Naive thymus-derived CD4-positive, alpha-beta T cell (primary cell): ENCODE results near the gene HBD. TPM values are rescaled to one million over a fixed set of nuclear protein-coding genes. Genes with fewer than 3 reads are reported as not detected.

ENCODE experiments used
- ATAC-seq: fragments of 150-1000 bp; cut with Tn5 transposase; 2 replicates; pipeline ENCODE4 v1.10.0; 2021; ENCODE audit warnings: mild to moderate bottlenecking, moderate library complexity
- CTCF ChIA-PET: fragments of 350-600 bp; sonication (Branson Sonifier 250); formaldehyde crosslinking; loops from one replicate; lab custom pipeline; 2021; ENCODE audit warnings: antibody characterized with exemption; lab: Charles Lee
- POLR2A ChIA-PET: fragments of 350-600 bp; sonication (Branson Sonifier 250); formaldehyde crosslinking; loops from one replicate; lab custom pipeline; 2021; ENCODE audit warnings: antibody characterized with exemption, inconsistent platforms; lab: Charles Lee
- DNase-seq, 9 donors: peaks; one replicate each; pipeline versions ENCODE4 v3.0.0 to v3.0.0-alpha.2; 2020 to 2022; ENCODE audit warnings: mixed read lengths in 1 of 9
- H3K27ac ChIP-seq: one replicate; pipeline ENCODE4 v1.7.0; 2013; ENCODE audit warnings: mild to moderate bottlenecking, low read depth, low read length, moderate library complexity
- H3K27me3 ChIP-seq, 2 donors: one replicate each; pipeline ENCODE4 v1.7.0; 2013; ENCODE audit warnings: low read length in 2 of 2, mild to moderate bottlenecking in 2 of 2, moderate library complexity in 2 of 2; ENCODE audit not compliant: control insufficient read depth in 2 of 2, insufficient read depth in 2 of 2
- H3K36me3 ChIP-seq, 3 experiments: 1 replicate in 2 of 3; 2 replicates in 1 of 3; pipeline ENCODE4 v1.7.0; 2013; ENCODE audit warnings: low read length in 3 of 3, mild to moderate bottlenecking in 3 of 3, moderate library complexity in 1 of 3; ENCODE audit not compliant: insufficient read depth in 3 of 3, control insufficient read depth in 2 of 3
- H3K4me1 ChIP-seq, 2 donors: one replicate each; pipeline ENCODE4 v1.7.0; 2013; ENCODE audit warnings: low read length in 2 of 2, mild to moderate bottlenecking in 2 of 2, moderate library complexity in 1 of 2; ENCODE audit not compliant: control insufficient read depth in 2 of 2, insufficient read depth in 2 of 2
- H3K4me3 ChIP-seq: 2 replicates; pipeline ENCODE4 v1.7.0; 2013; ENCODE audit warnings: mild to moderate bottlenecking, low read length
- H3K9me3 ChIP-seq, 3 experiments: 1 replicate in 2 of 3; 2 replicates in 1 of 3; pipeline ENCODE4 v1.7.0; 2013; ENCODE audit warnings: low read length in 3 of 3; ENCODE audit not compliant: control insufficient read depth in 2 of 3
- H3K27ac Mint-ChIP-seq, 9 donors: one replicate each; pipeline ENCODE4 v1.8.0; 2020 to 2022; ENCODE audit warnings: mixed read lengths in 9 of 9, mild to moderate bottlenecking in 8 of 9, moderate library complexity in 5 of 9, inconsistent platforms in 2 of 9
- H3K27me3 Mint-ChIP-seq, 5 donors: one replicate each; pipeline ENCODE4 v1.8.0; 2021 to 2022; ENCODE audit warnings: mixed read lengths in 5 of 5, mild to moderate bottlenecking in 1 of 5
- H3K36me3 Mint-ChIP-seq, 5 donors: one replicate each; pipeline ENCODE4 v1.8.0; 2020 to 2022; ENCODE audit warnings: mixed read lengths in 5 of 5, mild to moderate bottlenecking in 3 of 5, inconsistent platforms in 1 of 5
- H3K4me1 Mint-ChIP-seq, 7 donors: one replicate each; pipeline ENCODE4 v1.8.0; 2020 to 2022; ENCODE audit warnings: mixed read lengths in 7 of 7, mild to moderate bottlenecking in 3 of 7, inconsistent platforms in 1 of 7
- H3K4me3 Mint-ChIP-seq, 10 donors: one replicate each; pipeline ENCODE4 v1.8.0; 2020 to 2022; ENCODE audit warnings: mild to moderate bottlenecking in 10 of 10, mixed read lengths in 10 of 10, moderate library complexity in 6 of 10, inconsistent platforms in 2 of 10
- H3K9me3 Mint-ChIP-seq, 11 donors: one replicate each; pipeline ENCODE4 v1.8.0; 2020 to 2022; ENCODE audit warnings: mixed read lengths in 11 of 11, mild to moderate bottlenecking in 4 of 11, inconsistent platforms in 1 of 11, moderate library complexity in 1 of 11
- intact Hi-C, 2 donors: fragments of 100-400 bp; cut with micrococcal nuclease; formaldehyde crosslinking; loops; one replicate each; pipeline ENCODE4 v1.15.1; 2023
- polyA plus RNA-seq, 2 donors: library from polyadenylated mRNA; unstranded; fragments of 300-500 nt; fragmentation: Illumina TruSeq; gene quantifications; one replicate each; pipeline ENCODE4 v1.2.3, GENCODE V29; 2021
- total RNA-seq, 6 experiments: library from RNA in 5 of 6; stranded (reverse) in 5 of 6; gene quantifications; 1 replicate in 5 of 6; 2 replicates in 1 of 6; pipeline ENCODE4 v1.2.3 and lab custom pipeline; 2021 to 2026

The HBD gene
- total and polyA plus RNA-seq, 7 experiments from 2014 or later = not detected

DNA sequence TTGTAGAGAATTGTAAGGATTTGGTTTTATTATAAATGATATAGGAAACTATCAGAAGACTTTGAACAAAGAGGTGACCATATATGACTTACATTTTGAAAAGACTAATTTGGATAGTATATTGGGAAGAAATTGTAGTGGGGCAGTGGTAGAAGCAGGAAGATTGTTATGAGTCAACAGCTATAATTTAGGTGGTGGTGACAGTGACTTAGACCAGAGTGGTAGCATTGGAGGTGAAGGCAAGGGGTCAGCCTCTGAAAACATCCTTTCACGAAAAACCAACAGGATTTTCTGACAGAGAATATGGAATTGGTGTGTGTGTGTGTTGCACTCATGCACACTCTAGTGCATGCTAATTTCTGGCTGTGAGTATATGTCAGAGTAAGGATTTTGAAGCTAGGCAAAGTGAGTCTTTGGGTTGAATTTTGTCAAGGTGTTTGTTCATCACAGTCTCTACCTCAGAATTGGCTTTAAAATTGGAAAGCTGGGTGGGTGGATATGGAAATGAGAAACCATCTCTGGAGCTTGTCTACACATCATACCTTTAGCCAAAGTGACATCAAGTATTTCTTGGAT, 43.6 kb upstream of the HBD start:
- no peak for ATAC-seq

DNA sequence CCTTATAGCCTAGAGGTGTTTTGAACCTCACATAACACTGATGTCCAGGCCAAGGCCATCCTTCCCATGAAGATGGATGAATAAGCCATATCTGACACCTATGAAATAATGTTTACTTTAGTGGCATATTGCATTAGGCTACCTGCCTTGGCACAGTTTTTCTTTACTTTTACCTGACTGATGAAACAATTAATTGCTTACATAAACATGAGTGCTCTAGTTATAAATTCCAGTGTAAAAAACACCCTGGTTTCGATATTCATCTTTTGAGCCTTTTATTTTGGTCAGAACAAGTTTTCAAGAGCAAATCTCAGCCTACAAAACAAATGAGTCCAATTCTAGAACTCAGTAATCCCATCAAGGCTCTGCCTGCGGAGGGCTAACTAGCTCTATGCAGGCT, 42.4 kb upstream of the HBD start:
- Histone ChIP-seq H3K27me3 (no peaks in the 10 kb centered on the region), H3K4me1 (no peaks in the 10 kb centered on the region), H3K9me3 (no peaks in the 10 kb centered on the region), H3K27ac (no peak overlapping the region), H3K36me3 (no peaks in the 10 kb centered on the region), H3K4me3 (no peak overlapping the region)
- H3K36me3 Mint-ChIP-seq = no peaks in the 10 kb centered on the region
- DNase-seq (no peak), ATAC-seq (no peak)
- ChIA-PET POLR2A (no interaction called here), CTCF (no interaction called here)
- H3K4me1 Mint-ChIP-seq = peaks cover 0 to 3% (median 0%) of the 10 kb centered on the region in 7 donors
- intact Hi-C loops = no loop called here
- H3K27me3 Mint-ChIP-seq = peaks cover 0 to 7% (median 6%) of the 10 kb centered on the region in 5 donors
- no peaks in the 10 kb centered on the region for H3K9me3 Mint-ChIP-seq
- no peak overlapping the region for H3K27ac Mint-ChIP-seq
- no peak overlapping the region for H3K4me3 Mint-ChIP-seq

More for the DNA sequence above, 43.6 kb upstream of the HBD start:
- CTCF ChIA-PET = no interaction called here
- Mint-ChIP-seq H3K36me3 (no peaks in the 10 kb centered on the region), H3K9me3 (no peaks in the 10 kb centered on the region), H3K27me3 (peaks cover 0 to 10% (median 5%) of the 10 kb centered on the region in 5 donors), H3K27ac (no peak overlapping the region), H3K4me1 (peaks cover 0 to 3% (median 0%) of the 10 kb centered on the region in 7 donors), H3K4me3 (no peak overlapping the region)
- H3K4me3 ChIP-seq = no peak overlapping the region
- no peaks in the 10 kb centered on the region for H3K36me3 ChIP-seq
- POLR2A ChIA-PET = no interaction called here
- no peaks in the 10 kb centered on the region for H3K4me1 ChIP-seq
- intact Hi-C loops = no loop called here
- no peak for DNase-seq
- no peaks in the 10 kb centered on the region for H3K9me3 ChIP-seq
- H3K27ac ChIP-seq = no peak overlapping the region
- no peaks in the 10 kb centered on the region for H3K27me3 ChIP-seq

GRCh38 chr11:5275369-5276110, 41.3 kb upstream of the HBD start:
- no peak overlapping the region for H3K27ac ChIP-seq
- H3K4me3 ChIP-seq = no peak overlapping the region
- ChIA-PET CTCF (no interaction called here), POLR2A (no interaction called here)
- H3K4me1 Mint-ChIP-seq = peaks cover 0 to under 1% (median 0%) of the 10 kb centered on the region in 7 donors
- no peaks in the 10 kb centered on the region for H3K27me3 ChIP-seq
- H3K27ac Mint-ChIP-seq = no peak overlapping the region
- intact Hi-C loops = no loop called here
- H3K4me1 ChIP-seq = no peaks in the 10 kb centered on the region
- no peak overlapping the region for H3K4me3 Mint-ChIP-seq
- peaks cover 0 to 2% (median 0%) of the 10 kb centered on the region in 11 donors for H3K9me3 Mint-ChIP-seq
- DNase-seq (no peak), ATAC-seq (no peak)
- H3K9me3 ChIP-seq = no peaks in the 10 kb centered on the region
- peaks cover 0 to 12% (median 9%) of the 10 kb centered on the region in 5 donors for H3K27me3 Mint-ChIP-seq
- no peaks in the 10 kb centered on the region for H3K36me3 Mint-ChIP-seq
- H3K36me3 ChIP-seq = no peaks in the 10 kb centered on the region

GRCh38 chr11:5274395-5274794, 40.1 kb upstream of the HBD start:
- H3K27ac Mint-ChIP-seq = no peak overlapping the region
- ChIA-PET POLR2A (no interaction called here), CTCF (no interaction called here)
- no peaks in the 10 kb centered on the region for H3K27me3 ChIP-seq
- no peak for DNase-seq
- no peak for ATAC-seq
- H3K4me3 ChIP-seq = no peak overlapping the region
- H3K27me3 Mint-ChIP-seq = peaks cover 0 to 13% (median 10%) of the 10 kb centered on the region in 5 donors
- H3K36me3 ChIP-seq = no peaks in the 10 kb centered on the region
- no peak overlapping the region for H3K4me3 Mint-ChIP-seq
- no peaks in the 10 kb centered on the region for H3K9me3 ChIP-seq
- no peaks in the 10 kb centered on the region for H3K36me3 Mint-ChIP-seq
- H3K4me1 Mint-ChIP-seq = no peaks in the 10 kb centered on the region
- intact Hi-C loops = no loop called here
- no peaks in the 10 kb centered on the region for H3K4me1 ChIP-seq
- H3K9me3 Mint-ChIP-seq = peaks cover 0 to 2% (median 0%) of the 10 kb centered on the region in 11 donors
- no peak overlapping the region for H3K27ac ChIP-seq

- no peaks in the 10 kb centered on the region for H3K36me3 Mint-ChIP-seq
- H3K27ac Mint-ChIP-seq = no peak overlapping the region
- H3K27ac ChIP-seq = no peak overlapping the region
- no peaks in the 10 kb centered on the region for H3K9me3 ChIP-seq
- H3K4me3 ChIP-seq = no peak overlapping the region
- no peaks in the 10 kb centered on the region for H3K4me1 ChIP-seq
- no peaks in the 10 kb centered on the region for H3K27me3 ChIP-seq
- DNase-seq (no peak), ATAC-seq (no peak)
- H3K9me3 Mint-ChIP-seq = peaks cover 0 to 2% (median 0%) of the 10 kb centered on the region in 11 donors
- no peak overlapping the region for H3K4me3 Mint-ChIP-seq
- H3K27me3 Mint-ChIP-seq = peaks cover 2 to 13% (median 10%) of the 10 kb centered on the region in 5 donors
- H3K36me3 ChIP-seq = no peaks in the 10 kb centered on the region
- POLR2A ChIA-PET = no interaction called here
- CTCF ChIA-PET = no interaction called here
- intact Hi-C loops = no loop called here
- no peaks in the 10 kb centered on the region for H3K4me1 Mint-ChIP-seq
Observed at GRCh38 chr11:5272395-5273017, 38.2 kb upstream of the HBD start.

- H3K36me3 ChIP-seq = no peaks in the 10 kb centered on the region
- ATAC-seq (no peak), DNase-seq (no peak)
- no peak within 1 kb of the TSS for H3K27ac Mint-ChIP-seq
- intact Hi-C loops = no loop called here
- H3K4me1 ChIP-seq = no peaks in the 10 kb centered on the region
- H3K27ac ChIP-seq = no peak within 1 kb of the TSS
- no peak within 1 kb of the TSS for H3K4me3 ChIP-seq
- peaks cover 0 to 2% (median 0%) of the 10 kb centered on the region in 11 donors for H3K9me3 Mint-ChIP-seq
- no peaks in the 10 kb centered on the region for H3K36me3 Mint-ChIP-seq
- H3K27me3 Mint-ChIP-seq = peaks cover 4 to 13% (median 9%) of the 10 kb centered on the region in 5 donors
- ChIA-PET POLR2A (no interaction called here), CTCF (no interaction called here)
- H3K9me3 ChIP-seq = no peaks in the 10 kb centered on the region
- no peak within 1 kb of the TSS for H3K4me3 Mint-ChIP-seq
- no peaks in the 10 kb centered on the region for H3K27me3 ChIP-seq
- no peaks in the 10 kb centered on the region for H3K4me1 Mint-ChIP-seq
Observed at GRCh38 chr11:5269715-5270147, 35.4 kb upstream of the HBD start, which contains the start of gene HBE1. HBE1 (minus strand) TSS chr11:5269945; CDS start chr11:5269890, 55 bp downstream.
